ENCODE measurements around the gene CDH4. TPM values are rescaled to one million over a fixed set of nuclear protein-coding genes. Genes with fewer than 3 reads are reported as not detected.

Gene CDH4
- total and polyA plus RNA-seq, 2 of the 8 experiments (the other 6 are each of a cell fraction or from before 2014, with no cell fraction given) = 4.3 to 7.9 TPM

DNA sequence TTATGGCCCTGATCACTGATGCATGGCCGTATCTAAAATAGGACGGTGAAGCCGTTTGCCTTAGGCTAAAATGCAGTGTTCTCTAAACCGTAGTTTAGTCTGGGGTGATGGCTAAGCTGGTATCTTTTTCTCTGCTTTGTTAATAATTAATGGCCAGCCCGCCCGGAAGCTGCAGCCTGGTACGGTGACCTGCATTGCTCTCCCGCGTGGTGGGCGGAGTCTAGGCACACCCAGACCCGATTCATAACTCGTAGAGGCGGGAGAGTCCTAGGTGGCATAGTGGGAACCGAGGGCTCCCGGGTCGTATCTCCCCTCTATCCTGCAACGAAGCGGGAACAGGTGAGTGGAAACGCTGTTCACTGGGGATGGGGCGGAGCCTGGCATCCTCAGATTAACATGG, 5.5 kb downstream of the CDH4 start (continued):
- TF ChIP-seq JUN (IDR thresholded peaks at IDR 0.05; ENCODE audit: low read depth, low read length) = no peak
- TF ChIP-seq SIN3A (conservative IDR thresholded peaks at IDR 0.05 in 1 of 2, IDR thresholded peaks at IDR 0.05 in 1 of 2; ENCODE audit: low read depth in 1 of 2, low read length in 2 of 2) = no peak
- no peak for TF ChIP-seq SP4 (IDR thresholded peaks at IDR 0.05; ENCODE audit: low read length)

Data from H1 (cell line).